GM08714 (cell line): ENCODE results near the gene FOXQ1.

ENCODE experiments used
- H3K4me3 ChIP-seq: fragments of 200-500 bp; sonication (Bioruptor generic); 2 replicates; pipeline ENCODE4 v1.5.1; 2014; ENCODE audit warnings: mild to moderate bottlenecking, low read length, inconsistent platforms
- ZNF274 ChIP-seq: IDR thresholded peaks from 2 replicates; pipeline ENCODE4 v1.6.1; 2012; ENCODE audit warnings: mild to moderate bottlenecking, low read depth, low read length

FOXQ1 gene, protein sequence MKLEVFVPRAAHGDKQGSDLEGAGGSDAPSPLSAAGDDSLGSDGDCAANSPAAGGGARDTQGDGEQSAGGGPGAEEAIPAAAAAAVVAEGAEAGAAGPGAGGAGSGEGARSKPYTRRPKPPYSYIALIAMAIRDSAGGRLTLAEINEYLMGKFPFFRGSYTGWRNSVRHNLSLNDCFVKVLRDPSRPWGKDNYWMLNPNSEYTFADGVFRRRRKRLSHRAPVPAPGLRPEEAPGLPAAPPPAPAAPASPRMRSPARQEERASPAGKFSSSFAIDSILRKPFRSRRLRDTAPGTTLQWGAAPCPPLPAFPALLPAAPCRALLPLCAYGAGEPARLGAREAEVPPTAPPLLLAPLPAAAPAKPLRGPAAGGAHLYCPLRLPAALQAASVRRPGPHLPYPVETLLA

DNA sequence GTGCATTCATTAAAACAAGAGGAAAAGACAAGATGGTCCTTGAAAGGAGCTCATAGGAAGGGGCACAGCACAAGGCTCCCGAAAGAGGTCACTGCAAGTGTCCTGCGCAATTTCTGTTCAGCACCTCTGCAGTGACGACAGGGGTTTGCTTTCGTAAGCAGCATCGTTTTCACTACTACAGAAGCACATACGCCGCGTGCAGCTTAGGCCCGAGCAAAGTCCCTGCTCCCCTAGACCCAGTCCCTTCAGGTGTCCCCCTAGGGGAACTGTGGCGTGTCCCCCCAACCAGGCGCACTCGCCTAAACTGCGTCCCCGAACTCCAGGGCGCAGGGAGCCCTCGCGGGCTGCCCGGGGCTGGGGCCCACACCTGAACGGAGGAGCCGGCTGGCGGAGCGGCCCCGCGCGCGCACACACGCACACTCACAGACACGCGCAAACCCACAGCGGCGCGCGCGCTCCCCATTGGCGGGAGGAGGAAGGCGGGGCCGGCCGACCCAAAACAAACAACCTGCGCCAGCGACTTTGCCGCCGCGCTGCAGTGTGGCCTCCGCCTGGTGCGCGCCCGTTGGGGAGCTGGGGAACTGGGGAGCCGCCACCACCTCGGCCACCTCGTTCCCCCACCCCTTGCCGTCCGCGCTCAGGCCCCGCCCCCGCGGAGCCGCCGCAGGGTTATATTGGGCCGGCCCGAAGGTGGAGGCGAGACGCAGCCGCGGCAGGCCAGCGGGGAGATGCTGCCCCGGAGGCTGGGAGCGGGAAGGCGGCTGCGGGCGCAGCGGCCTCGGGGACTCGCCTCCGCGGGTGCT is at the start of gene FOXQ1:
FOXQ1 (plus strand) TSS at position 699 of the 803 bp plus-strand sequence. CDS start 607 bp downstream, outside the sequence.
- peak within 1 kb of the TSS; percentile 19; the same call in 1 of the 2 replicates for H3K4me3 ChIP-seq
- TF ChIP-seq ZNF274 = no peak

DNA sequence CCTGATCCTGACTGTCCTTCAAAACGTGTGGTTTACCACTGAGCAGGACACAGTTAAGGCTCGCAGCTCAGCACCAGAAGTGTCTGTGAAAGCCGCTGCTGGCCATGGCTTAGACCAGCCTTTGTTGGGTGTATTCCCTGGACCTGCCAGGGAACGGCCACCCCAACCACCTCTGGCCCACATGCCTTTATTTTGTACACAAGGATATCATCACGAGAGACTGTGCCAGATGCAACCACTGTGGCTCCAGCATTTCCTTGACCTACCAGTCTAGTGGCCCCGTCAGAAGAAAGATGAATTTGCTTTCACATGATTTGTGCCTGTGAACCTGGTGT is 49.2 kb upstream of the FOXQ1 start:
- no peak for TF ChIP-seq ZNF274
- no peak overlapping the region for H3K4me3 ChIP-seq

DNA sequence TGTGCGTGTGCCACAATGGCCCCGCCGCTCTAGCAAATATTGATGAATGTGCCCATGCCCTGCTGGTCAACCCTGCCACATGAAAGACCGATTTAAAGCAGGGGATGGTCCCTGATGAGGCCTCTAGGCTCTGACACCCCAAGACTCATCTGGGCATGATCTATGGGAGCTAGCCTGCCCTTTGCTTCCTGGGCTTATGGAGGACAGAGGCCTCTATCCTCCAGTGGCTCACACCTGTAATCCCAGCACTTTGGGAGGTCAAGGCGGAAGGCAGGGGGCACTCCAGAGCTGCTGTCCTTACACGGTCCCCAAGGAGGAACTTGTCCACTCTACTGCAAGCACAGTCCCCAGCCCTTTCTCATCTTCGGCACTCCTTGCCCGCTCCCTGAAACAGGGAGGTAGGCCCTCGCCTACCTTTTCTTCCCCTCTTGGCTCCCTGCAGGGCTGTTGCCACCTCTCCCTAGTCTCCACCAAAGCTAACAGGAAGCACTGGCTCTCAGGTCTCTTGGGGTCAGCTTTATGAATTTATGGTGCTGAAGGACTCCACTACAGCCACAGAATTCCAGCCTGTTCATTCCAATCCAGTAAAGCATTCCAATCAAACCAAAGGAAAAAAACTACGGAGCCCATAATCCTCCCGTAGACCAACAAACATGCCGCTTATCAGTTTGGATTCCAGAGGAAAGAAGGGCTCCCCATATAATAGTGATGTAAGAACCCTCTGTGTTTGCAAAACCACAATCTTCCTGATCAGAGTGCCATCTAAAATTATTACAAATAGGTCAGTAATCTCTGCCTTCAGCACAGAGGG is 48.7 kb upstream of the FOXQ1 start:
- TF ChIP-seq ZNF274 = no peak
- no peak overlapping the region for H3K4me3 ChIP-seq

DNA sequence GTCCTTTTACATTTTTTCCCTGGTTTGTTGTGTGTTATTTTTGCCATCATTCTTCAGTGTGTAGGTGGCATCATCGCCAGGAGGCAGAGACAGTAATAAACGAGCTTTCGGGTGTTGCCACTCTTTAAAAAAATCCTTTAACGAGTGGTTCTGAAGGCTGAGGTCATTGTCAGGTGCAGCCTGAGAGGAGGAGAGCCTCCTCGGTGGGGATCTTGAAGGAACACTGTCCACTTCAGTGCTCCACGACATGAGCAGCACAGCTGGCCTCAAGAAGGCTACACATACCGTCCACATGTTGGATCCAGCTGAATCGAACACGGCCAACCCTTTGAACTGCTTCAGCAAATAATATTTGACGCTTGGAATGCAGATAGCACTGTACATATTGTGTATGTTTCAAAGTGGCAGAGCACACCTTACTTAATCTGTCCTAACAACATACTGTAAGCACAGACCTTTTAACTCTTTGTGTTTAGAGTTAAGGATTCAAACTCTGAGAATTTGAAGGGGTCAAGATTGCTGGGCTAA is 48.0 kb upstream of the FOXQ1 start:
- no peak for TF ChIP-seq ZNF274

DNA sequence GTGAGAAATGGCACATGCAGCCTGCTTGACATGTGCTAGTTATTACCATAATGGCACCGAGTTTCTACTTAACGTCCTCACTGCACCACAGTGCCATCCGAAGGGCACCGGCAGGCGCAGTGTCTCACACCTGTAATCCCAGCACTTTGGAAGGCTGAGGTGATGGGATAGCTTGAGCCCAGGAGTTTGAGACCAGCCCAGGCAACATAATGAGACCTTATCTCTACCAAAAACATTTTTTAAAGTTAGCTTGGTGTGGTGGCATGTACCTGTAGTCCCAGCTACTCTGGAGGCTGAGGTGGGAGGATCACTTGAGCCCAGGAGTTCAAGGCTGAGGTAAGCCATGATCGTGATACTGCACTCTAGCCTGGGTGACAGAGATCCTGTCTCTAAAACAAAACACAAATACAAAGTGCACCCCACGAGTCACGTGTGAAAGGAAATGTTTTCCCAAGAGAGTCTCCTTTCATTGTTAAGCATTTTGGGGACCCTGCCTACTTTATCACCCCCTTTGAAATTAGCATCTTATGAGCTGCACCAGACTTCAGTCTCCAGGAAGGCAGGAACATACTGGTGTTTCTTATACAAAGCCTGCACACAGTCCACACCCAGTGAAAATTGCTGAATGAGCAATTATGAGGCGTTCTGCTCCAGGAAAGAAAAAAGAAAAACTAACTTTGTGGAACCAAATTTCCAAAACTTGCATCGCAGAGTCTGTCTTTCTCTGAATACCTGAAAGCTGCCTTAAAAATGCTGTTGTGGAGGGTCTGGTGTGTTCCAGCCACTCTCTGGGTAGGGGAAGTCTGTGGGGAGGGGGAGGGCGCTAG is 47.1 kb upstream of the FOXQ1 start:
- no peak overlapping the region for H3K4me3 ChIP-seq
- no peak for TF ChIP-seq ZNF274

More for the DNA sequence above, 48.0 kb upstream of the FOXQ1 start:
- H3K4me3 ChIP-seq = no peak overlapping the region

DNA sequence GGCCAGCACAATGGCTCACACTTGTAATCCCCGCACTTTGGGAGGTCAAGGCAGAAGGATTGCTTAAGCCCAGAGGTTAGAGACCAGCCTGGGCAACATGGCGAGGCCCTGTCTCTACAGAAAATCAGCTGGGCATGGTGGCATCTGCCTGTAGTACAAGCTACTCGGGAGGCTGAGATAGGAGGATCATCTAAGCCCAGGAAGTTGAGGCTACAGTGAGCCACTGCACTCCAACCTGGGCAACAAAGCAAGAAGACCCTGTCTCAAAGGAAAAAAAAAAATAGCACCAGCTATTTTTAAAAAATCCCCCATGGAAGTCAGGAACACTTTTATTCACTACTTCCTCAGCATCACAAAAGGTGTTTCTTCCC is 45.2 kb upstream of the FOXQ1 start:
- no peak overlapping the region for H3K4me3 ChIP-seq
- no peak for TF ChIP-seq ZNF274

DNA sequence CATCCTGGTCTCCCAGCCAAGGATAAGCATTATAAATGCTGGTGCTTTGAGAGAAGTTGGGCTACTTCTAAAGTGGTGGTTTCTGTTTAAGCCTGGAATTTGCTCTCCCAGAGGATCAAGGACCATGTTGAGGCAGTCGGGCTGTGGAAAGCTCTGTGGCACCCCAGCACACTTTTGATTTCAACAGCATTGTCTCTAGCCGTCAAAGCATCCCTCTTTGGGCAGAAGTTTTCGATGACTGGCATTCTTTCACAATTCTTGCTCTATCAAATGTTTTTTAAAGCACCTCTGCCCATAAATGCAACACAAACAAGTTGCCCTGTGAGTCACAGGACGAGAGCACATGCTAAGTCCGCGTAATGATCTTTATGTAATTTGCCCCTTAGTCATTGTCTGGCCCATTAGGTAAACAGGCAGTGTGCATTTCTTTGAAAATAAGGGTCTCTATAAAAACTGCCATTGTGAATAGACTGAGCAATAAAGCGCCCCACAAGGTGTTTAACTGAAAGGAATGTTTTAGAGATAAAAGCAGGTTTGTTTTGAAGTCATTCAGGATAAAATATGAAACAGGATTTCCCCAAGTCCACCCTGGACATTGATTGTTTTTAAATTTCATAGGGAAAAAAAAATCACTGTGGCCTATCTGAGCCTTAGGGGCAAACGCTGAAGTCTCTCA is 44.7 kb upstream of the FOXQ1 start:
- no peak for TF ChIP-seq ZNF274
- no peak overlapping the region for H3K4me3 ChIP-seq

DNA sequence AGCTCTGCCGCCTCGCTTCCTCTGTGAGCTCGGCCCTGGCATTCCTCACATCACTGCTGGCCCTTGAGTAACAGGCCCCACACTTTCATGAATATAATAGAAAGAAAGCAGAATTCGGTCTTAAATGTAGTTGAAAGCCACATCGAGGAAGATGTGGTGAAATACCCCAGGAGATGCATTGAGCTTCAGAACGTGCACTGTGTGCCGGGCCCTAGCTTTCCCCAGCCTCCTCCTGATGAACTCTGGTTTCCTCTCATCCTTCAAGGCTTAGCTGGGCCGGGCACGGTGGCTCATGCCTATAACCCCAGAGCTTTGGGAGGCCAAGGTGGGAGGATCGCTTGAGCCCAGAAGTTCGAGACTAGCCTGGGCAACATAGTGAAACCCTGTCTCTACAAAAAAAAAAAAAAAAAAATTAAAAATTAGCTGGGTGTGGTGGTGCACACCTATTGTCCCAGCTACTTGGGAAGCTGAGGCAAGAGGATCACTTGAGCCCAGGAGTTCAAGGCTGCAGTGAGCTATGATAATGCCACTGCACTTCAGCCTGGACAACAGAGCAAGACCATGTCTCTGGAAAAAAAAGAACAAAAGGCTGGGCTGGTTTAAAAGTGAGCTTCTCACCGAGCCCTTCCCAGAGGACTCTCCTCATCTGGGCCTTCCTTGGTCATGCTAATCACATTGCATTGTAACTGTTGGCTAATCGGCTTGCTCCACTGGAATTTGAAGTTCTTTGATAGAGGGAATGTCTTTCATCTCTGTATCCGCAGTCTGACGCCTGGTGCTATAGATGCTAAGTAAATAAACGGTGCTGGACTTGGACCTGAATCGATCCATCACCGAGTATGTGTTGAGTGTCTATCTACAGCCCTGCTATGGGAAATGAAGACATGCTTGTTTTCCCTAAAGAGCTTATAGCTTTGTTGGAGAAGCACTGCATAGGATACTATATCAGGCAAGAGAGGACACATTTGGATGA is 43.8 kb upstream of the FOXQ1 start:
- H3K4me3 ChIP-seq = no peak overlapping the region
- no peak for TF ChIP-seq ZNF274

DNA sequence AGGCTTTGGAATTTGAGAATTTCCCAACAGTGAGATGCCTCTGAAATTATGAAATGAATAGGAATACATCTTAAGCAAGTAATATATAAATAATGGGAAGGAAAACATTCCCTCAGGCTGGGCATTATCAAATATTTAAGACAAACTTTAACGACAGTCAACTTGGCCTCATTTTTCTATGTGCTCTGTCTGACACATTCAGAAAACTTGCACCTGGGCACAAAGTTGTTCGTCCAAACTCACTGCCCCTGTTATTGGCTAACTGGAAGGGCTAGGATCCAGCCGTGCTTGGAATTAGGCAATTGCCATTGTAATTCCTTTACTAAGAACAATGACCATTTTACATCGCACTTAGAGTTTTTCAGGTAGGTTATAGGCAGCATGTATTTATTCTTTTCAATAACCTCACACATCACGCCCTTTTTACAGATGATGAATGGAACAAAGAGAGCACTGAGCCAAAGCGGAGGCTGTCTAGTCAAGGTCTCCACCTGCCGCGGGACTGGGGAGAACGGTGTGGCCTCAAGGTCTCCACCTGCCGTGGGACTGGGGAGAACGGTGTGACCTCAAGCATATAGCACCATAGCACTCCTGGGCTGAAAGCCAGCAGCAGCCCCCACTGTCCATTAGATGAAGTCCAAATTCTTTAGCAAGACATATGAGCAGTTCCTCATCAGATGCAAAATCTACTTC is 40.7 kb upstream of the FOXQ1 start:
- TF ChIP-seq ZNF274 = no peak

DNA sequence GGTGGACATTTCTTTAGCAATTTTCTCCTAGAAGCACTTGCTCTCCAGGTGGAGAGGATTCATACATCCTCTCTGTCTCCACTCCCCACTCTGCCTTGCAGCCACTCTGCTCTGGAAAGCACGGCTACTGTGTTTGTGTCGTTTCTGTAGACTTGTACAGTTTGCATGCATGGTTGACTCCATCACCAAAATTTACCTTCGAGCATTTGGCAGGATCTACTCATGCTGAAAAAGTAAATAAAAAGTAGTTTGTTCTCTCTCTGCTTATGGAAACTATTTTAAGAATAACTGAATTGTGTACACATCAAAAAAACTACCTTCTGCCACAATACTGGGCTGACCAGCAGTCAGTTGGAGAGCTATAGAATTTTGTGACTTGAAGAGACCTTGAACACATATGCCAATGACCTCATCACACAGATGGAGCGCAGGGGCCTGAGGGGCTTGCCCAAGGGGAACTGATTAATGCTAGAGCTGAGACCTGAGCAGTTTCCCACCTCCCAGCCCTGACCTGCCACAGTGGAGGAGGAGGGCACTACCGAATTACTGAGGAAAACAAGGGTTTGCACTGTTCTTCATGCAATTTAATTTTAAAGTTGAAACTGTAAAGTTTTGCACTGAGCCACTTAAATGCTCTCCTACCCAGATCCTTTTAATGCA is 33.7 kb upstream of the FOXQ1 start:
- no peak for TF ChIP-seq ZNF274
- H3K4me3 ChIP-seq = no peak overlapping the region

More for the DNA sequence above, 40.7 kb upstream of the FOXQ1 start:
- no peak overlapping the region for H3K4me3 ChIP-seq

DNA sequence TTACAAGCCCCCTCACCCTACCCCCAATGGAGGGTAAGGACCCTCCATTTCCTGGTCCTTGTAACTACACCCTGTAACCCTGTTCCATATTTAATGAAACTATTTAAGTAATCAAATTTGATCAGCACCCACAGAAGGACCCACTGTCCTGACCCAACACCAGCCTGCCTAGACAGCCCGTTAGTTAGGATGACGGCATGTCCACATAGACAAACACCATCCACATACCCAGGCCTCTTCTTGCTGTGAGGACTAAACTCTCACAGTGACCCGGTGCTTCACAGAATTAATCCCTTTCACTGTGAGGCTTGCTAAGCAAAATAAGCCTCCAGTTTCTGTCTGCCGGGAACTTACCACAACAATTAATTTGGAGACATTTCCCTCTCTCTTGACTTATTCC is 32.8 kb upstream of the FOXQ1 start:
- H3K4me3 ChIP-seq = no peak overlapping the region
- no peak for TF ChIP-seq ZNF274
